Liver (tissue), 9 donors: Measurements from ENCODE around the gene PTH1R. TPM values are rescaled to one million over a fixed set of nuclear protein-coding genes. Genes with fewer than 3 reads are reported as not detected.
"Not testable (repeated sequence)": the region's sequence is repeated elsewhere in the genome, so short reads cannot be mapped to it uniquely, and the experiment has no call there.

ENCODE experiments used
- DNase-seq: peaks from one replicate; pipeline ENCODE4 v3.0.0-alpha.2; 2017; ENCODE audit warnings: low spot score
- H3K27ac ChIP-seq, 2 donors: one replicate each; pipeline ENCODE4 v1.7.0; 2013; ENCODE audit warnings: inconsistent platforms in 2 of 2, low read length in 2 of 2, control low read depth in 1 of 2, low read depth in 1 of 2, mild to moderate bottlenecking in 1 of 2
- H3K27me3 ChIP-seq, 4 donors: one replicate each; pipeline versions ENCODE4 v1.6.1 to v1.7.0; 2013; ENCODE audit warnings: low read length in 3 of 4, inconsistent platforms in 1 of 4, mild to moderate bottlenecking in 1 of 4, moderate library complexity in 1 of 4; ENCODE audit not compliant: control insufficient read depth in 4 of 4, insufficient read depth in 4 of 4
- H3K36me3 ChIP-seq, 4 donors: one replicate each; pipeline versions ENCODE4 v1.6.1 to v1.7.0; 2013; ENCODE audit warnings: low read length in 3 of 4, mild to moderate bottlenecking in 3 of 4, low read depth in 1 of 4, moderate library complexity in 1 of 4; ENCODE audit not compliant: control insufficient read depth in 4 of 4, insufficient read depth in 3 of 4
- H3K4me1 ChIP-seq, 4 donors: one replicate each; pipeline versions ENCODE4 v1.6.1 to v1.7.0; 2013; ENCODE audit warnings: low read length in 3 of 4, mild to moderate bottlenecking in 3 of 4, moderate library complexity in 1 of 4; ENCODE audit not compliant: control insufficient read depth in 4 of 4, insufficient read depth in 4 of 4
- H3K4me3 ChIP-seq, 3 donors: one replicate each; pipeline versions ENCODE4 v1.6.1 to v1.7.0; 2013; ENCODE audit warnings: low read length in 3 of 3, control low read depth in 1 of 3, low read depth in 1 of 3, mild to moderate bottlenecking in 1 of 3
- H3K9ac ChIP-seq, 2 donors: one replicate each; pipeline ENCODE4 v1.7.0; 2013; ENCODE audit warnings: low read length in 2 of 2, mild to moderate bottlenecking in 2 of 2, moderate library complexity in 2 of 2, control low read depth in 1 of 2, low read depth in 1 of 2
- H3K9me3 ChIP-seq, 4 donors: one replicate each; pipeline versions ENCODE4 v1.6.1 to v1.7.0; 2013; ENCODE audit warnings: low read length in 3 of 4; ENCODE audit not compliant: control insufficient read depth in 4 of 4
- ATF3 ChIP-seq: IDR thresholded peaks from 2 replicates; pipeline ENCODE4 v1.6.1; 2016; ENCODE audit warnings: antibody characterized with exemption
- CTCF ChIP-seq: fragments of 150-350 bp; IDR thresholded peaks from 2 replicates; pipeline ENCODE4 v1.5.1; 2017; ENCODE audit warnings: improper control_type of control experiment, low read depth, low read length; ENCODE audit not compliant: missing input control
- FOXA1 ChIP-seq: IDR thresholded peaks from 2 replicates; pipeline ENCODE4 v1.6.1; 2016; ENCODE audit warnings: antibody characterized with exemption
- GABPA ChIP-seq, 2 donors: IDR thresholded peaks in 1 of 2; conservative IDR thresholded peaks in 1 of 2; 2 replicates each; pipeline ENCODE4 v1.6.1; 2016; ENCODE audit warnings: antibody characterized with exemption in 2 of 2, mild to moderate bottlenecking in 1 of 2, moderate library complexity in 1 of 2
- HNF4G ChIP-seq: IDR thresholded peaks from 2 replicates; pipeline ENCODE4 v1.6.1; 2016; ENCODE audit warnings: antibody characterized with exemption
- MAX ChIP-seq: IDR thresholded peaks from 2 replicates; pipeline ENCODE4 v1.6.1; 2016; ENCODE audit warnings: antibody characterized with exemption
- NR2F2 ChIP-seq: IDR thresholded peaks from 2 replicates; pipeline ENCODE4 v1.6.1; 2016; ENCODE audit warnings: antibody characterized with exemption
- REST ChIP-seq: IDR thresholded peaks from 2 replicates; pipeline ENCODE4 v1.6.1; 2016; ENCODE audit warnings: antibody characterized with exemption, mild to moderate bottlenecking
- SP1 ChIP-seq: IDR thresholded peaks from 2 replicates; pipeline ENCODE4 v1.6.1; 2018; ENCODE audit warnings: antibody characterized with exemption, mild to moderate bottlenecking
- YY1 ChIP-seq: IDR thresholded peaks from 2 replicates; pipeline ENCODE4 v1.6.1; 2016; ENCODE audit warnings: antibody characterized with exemption, mild to moderate bottlenecking
- WGBS: extraction: QIAGEN DNeasy Blood & Tissue Kit; methylation state at CpG from one replicate; pipeline ENCODE4 v1.1.7; 2013; 5-methylcytosine and 5-hydroxymethylcytosine counted together
- polyA plus RNA-seq, 2 donors: library from polyadenylated mRNA; stranded (reverse) in 1 of 2; unstranded in 1 of 2; fragments of 200-250 nt in 1 of 2; fragments of >200 nt in 1 of 2; fragmentation: Nextera tagmentation in 1 of 2; extraction: Ambion mirVana in 1 of 2; gene quantifications; one replicate each; pipeline versions ENCODE4 v1.2.1 to v1.2.3, GENCODE V29; 2013 to 2015
- total RNA-seq, 2 donors: library from RNA; depleted of rRNA; stranded (reverse); fragments of >200 nt; gene quantifications; one replicate each; pipeline ENCODE4 v1.2.3, GENCODE V29; 2014
- donor health status: healthy.
- donor health status: healthy.
- donor health status: healthy.
- donor health status: healthy.
- donor health status: healthy.

Gene PTH1R
- total and polyA plus RNA-seq, 4 donors: 7.2 to 28.4 (median 23.6) TPM

GRCh38 chr3:46910166-46910760 is 32.7 kb downstream of the PTH1R start:
- Histone ChIP-seq H3K27ac (no peak overlapping the region), H3K9me3 (no peaks in the 10 kb centered on the region), H3K36me3 (no peaks in the 10 kb centered on the region), H3K4me1 (peaks cover 5 to 29% (median 20%) of the 10 kb centered on the region in 4 donors), H3K4me3 (no peak overlapping the region), H3K27me3 (no peaks in the 10 kb centered on the region), H3K9ac (no peak overlapping the region)
- no peak for DNase-seq
- 77% methylated on average over 6 of the region's 6 CpGs for WGBS
- TF ChIP-seq YY1: no peak
- TF ChIP-seq NR2F2: no peak
- no peak for TF ChIP-seq SP1
- no peak for TF ChIP-seq HNF4G
- TF ChIP-seq GABPA (IDR thresholded peaks at IDR 0.05 in 1 of 2, conservative IDR thresholded peaks at IDR 0.05 in 1 of 2): no peak
- TF ChIP-seq MAX: no peak
- TF ChIP-seq CTCF: no peak

- not testable (repeated sequence) for DNase-seq, H3K27ac ChIP-seq
- 81% methylated on average over 10 of the region's 10 CpGs for WGBS
Observed at GRCh38 chr3:46910914-46911313, 33.4 kb downstream of the PTH1R start.

GRCh38 chr3:46912986-46913385 is 35.5 kb downstream of the PTH1R start:
- DNase-seq: no peak
- Histone ChIP-seq H3K9ac (no peak overlapping the region), H3K27me3 (no peaks in the 10 kb centered on the region), H3K9me3 (no peaks in the 10 kb centered on the region), H3K36me3 (peaks cover 0 to 2% (median 2%) of the 10 kb centered on the region in 4 donors), H3K4me1 (peaks cover 5 to 25% (median 18%) of the 10 kb centered on the region in 4 donors), H3K27ac (no peak overlapping the region), H3K4me3 (no peak overlapping the region)
- 96% methylated on average over 3 of the region's 3 CpGs for WGBS
- TF ChIP-seq ATF3: no peak
- TF ChIP-seq REST: no peak
- TF ChIP-seq HNF4G: no peak
- no peak for TF ChIP-seq CTCF
- TF ChIP-seq SP1: no peak
- no peak for TF ChIP-seq FOXA1
- TF ChIP-seq NR2F2: no peak
- no peak for TF ChIP-seq GABPA (IDR thresholded peaks at IDR 0.05 in 1 of 2, conservative IDR thresholded peaks at IDR 0.05 in 1 of 2)

More at GRCh38 chr3:46910914-46911313, 33.4 kb downstream of the PTH1R start:
- not testable (repeated sequence) for H3K36me3 ChIP-seq, H3K4me3 ChIP-seq, H3K9ac ChIP-seq, H3K27me3 ChIP-seq, H3K9me3 ChIP-seq
- peaks cover 5 to 29% (median 20%) of the 10 kb centered on the region in 4 donors for H3K4me1 ChIP-seq
